ENCODE measurements around the gene ANKMY2. TPM values are rescaled to one million over a fixed set of nuclear protein-coding genes. Genes with fewer than 3 reads are reported as not detected.
"Not testable (repeated sequence)": the region's sequence is repeated elsewhere in the genome, so short reads cannot be mapped to it uniquely, and the experiment has no call there.

The ANKMY2 gene
- polyA plus RNA-seq (ENCODE audit: insufficient read length in 12 of 12) = 10 to 100 TPM in 11 of 12 donors, not detected in 1; 20.3 to 33.3 (median 26.2) TPM
- long read RNA-seq, donor 1, partial matches to known transcripts = 145 of 173 reads
- long read RNA-seq, donor 1, other reads (novel, unspliced or antisense) = 24 of 173 reads
- long read RNA-seq, donor 2, transcript ANKMY2-201 (10 exons, 2,555 nt) = major isoform, 8 of 8 reads
- long read RNA-seq, donor 2, partial matches to known transcripts = 0 of 8 reads
- long read RNA-seq, donor 2, other reads (novel, unspliced or antisense) = 0 of 8 reads
- long read RNA-seq, donor 3, partial matches to known transcripts = 0 of 2 reads
- long read RNA-seq, donor 3, other reads (novel, unspliced or antisense) = 0 of 2 reads
- long read RNA-seq, donor 4, partial matches to known transcripts = 0 of 1 reads
- long read RNA-seq, donor 4, other reads (novel, unspliced or antisense) = 0 of 1 reads
- long read RNA-seq, donor 5, transcript ANKMY2-201 (10 exons, 2,555 nt) = major isoform, 7 of 15 reads
- long read RNA-seq, donor 5, partial matches to known transcripts = 7 of 15 reads
- long read RNA-seq, donor 5, other reads (novel, unspliced or antisense) = 0 of 15 reads
- long read RNA-seq, donor 6 = 0 reads
- long read RNA-seq, donor 7 = 0 reads
- long read RNA-seq, donor 8, transcript ANKMY2-201 (10 exons, 2,555 nt) = major isoform, 11 of 11 reads
- long read RNA-seq, donor 8, partial matches to known transcripts = 0 of 11 reads
- long read RNA-seq, donor 8, other reads (novel, unspliced or antisense) = 0 of 11 reads
- long read RNA-seq, donor 9, partial matches to known transcripts = 94 of 125 reads
- long read RNA-seq, donor 9, other reads (novel, unspliced or antisense) = 28 of 125 reads
- long read RNA-seq, donor 10, partial matches to known transcripts = 0 of 2 reads
- long read RNA-seq, donor 10, other reads (novel, unspliced or antisense) = 0 of 2 reads
- long read RNA-seq, donor 11, transcript ANKMY2-201 (10 exons, 2,555 nt) = major isoform, 5 of 5 reads
- long read RNA-seq, donor 11, partial matches to known transcripts = 0 of 5 reads
- long read RNA-seq, donor 11, other reads (novel, unspliced or antisense) = 0 of 5 reads

- DNase-seq = peak; percentile 94
Observed at GRCh38 chr7:16645593-16646471, at the start of gene ANKMY2, which contains the start of gene BZW2. Gene ANKMY2 (minus strand): TSS chr7:16645754. CDS start chr7:16645573, 181 bp downstream. Gene BZW2 (plus strand): TSS chr7:16646181. CDS start chr7:16665444, 19,263 bp downstream.

GRCh38 chr7:16694806-16695205 lies 49.3 kb upstream of the ANKMY2 start:
- no peak for DNase-seq

GRCh38 chr7:16693601-16694318 lies 48.2 kb upstream of the ANKMY2 start:
- DNase-seq = no peak

GRCh38 chr7:16691241-16691640 lies 45.7 kb upstream of the ANKMY2 start:
- no peak for DNase-seq

GRCh38 chr7:16688249-16688648 lies 42.7 kb upstream of the ANKMY2 start:
- DNase-seq = no peak

- no peak for DNase-seq
Observed at GRCh38 chr7:16685535-16685934, 40.0 kb upstream of the ANKMY2 start.

- DNase-seq = no peak
Observed at GRCh38 chr7:16684935-16685334, 39.4 kb upstream of the ANKMY2 start.

GRCh38 chr7:16678645-16679566 lies 33.4 kb upstream of the ANKMY2 start:
- DNase-seq = not testable (repeated sequence)

GRCh38 chr7:16677978-16678494 lies 32.5 kb upstream of the ANKMY2 start:
- no peak for DNase-seq

- DNase-seq = no peak
Observed at GRCh38 chr7:16675277-16675676, 29.7 kb upstream of the ANKMY2 start.

- no peak for DNase-seq
Observed at GRCh38 chr7:16671811-16672210, 26.3 kb upstream of the ANKMY2 start.

- no peak for DNase-seq
Observed at GRCh38 chr7:16670731-16671344, 25.3 kb upstream of the ANKMY2 start.

- DNase-seq = no peak
Observed at GRCh38 chr7:16670021-16670420, 24.5 kb upstream of the ANKMY2 start.

- no peak for DNase-seq
Observed at GRCh38 chr7:16669581-16669980, 24.0 kb upstream of the ANKMY2 start.

- DNase-seq = no peak
Observed at GRCh38 chr7:16668978-16669377, 23.4 kb upstream of the ANKMY2 start.

GRCh38 chr7:16668049-16668858 lies 22.7 kb upstream of the ANKMY2 start:
- peak; percentile 38 for DNase-seq

GRCh38 chr7:16667355-16667754 lies 21.8 kb upstream of the ANKMY2 start:
- DNase-seq = no peak

GRCh38 chr7:16661924-16662323 lies 16.4 kb upstream of the ANKMY2 start:
- no peak for DNase-seq
